Neural cell (in vitro differentiated cells): ENCODE measurements around the gene KLK8.

Source experiments
- EP300 ChIP-seq: fragments of 450-650 bp; conservative IDR thresholded peaks from 2 replicates; pipeline ENCODE4 v1.6.1; 2014; ENCODE audit warnings: antibody characterized with exemption, mild to moderate bottlenecking, moderate library complexity; ENCODE audit not compliant: poor library complexity, severe bottlenecking
- EZH2 ChIP-seq: fragments of 200-600, 300-800 bp; shearing (Covaris generic), sonication (generic); IDR thresholded peaks from 2 replicates; pipeline ENCODE4 v1.6.1; 2014; ENCODE audit warnings: antibody characterized with exemption, low read length, borderline replicate concordance, mild to moderate bottlenecking; ENCODE audit not compliant: insufficient read depth, poor library complexity, severe bottlenecking
- MXI1 ChIP-seq: fragments of 450-650 bp; conservative IDR thresholded peaks from 2 replicates; pipeline ENCODE4 v1.6.1; 2014; ENCODE audit warnings: antibody characterized with exemption, mild to moderate bottlenecking; ENCODE audit not compliant: poor library complexity, severe bottlenecking
- POLR2AphosphoS5 ChIP-seq: IDR thresholded peaks from 2 replicates; pipeline ENCODE4 v1.6.1; 2012
- RAD21 ChIP-seq: fragments of 450-650 bp; conservative IDR thresholded peaks from 2 replicates; pipeline ENCODE4 v1.6.1; 2014; ENCODE audit warnings: antibody characterized with exemption, mild to moderate bottlenecking, moderate library complexity
- SMC3 ChIP-seq: fragments of 450-650 bp; conservative IDR thresholded peaks from 2 replicates; pipeline ENCODE4 v1.6.1; 2014; ENCODE audit warnings: antibody characterized with exemption, mild to moderate bottlenecking, moderate library complexity; ENCODE audit not compliant: poor library complexity
- TAF1 ChIP-seq: IDR thresholded peaks from 2 replicates; pipeline ENCODE4 v1.6.1; 2012; ENCODE audit warnings: low read depth
- TF ChIP-seq, protein P1 (sequence below): fragments of 450-650 bp; IDR thresholded peaks from 2 replicates; pipeline ENCODE4 v1.5.1; 2014; ENCODE audit warnings: antibody characterized with exemption, mild to moderate bottlenecking, moderate library complexity; ENCODE audit not compliant: poor library complexity, severe bottlenecking
- TF ChIP-seq, protein P2 (sequence below): IDR thresholded peaks from 2 replicates; pipeline ENCODE4 v1.6.1; 2012; ENCODE audit warnings: borderline replicate concordance

DNA sequence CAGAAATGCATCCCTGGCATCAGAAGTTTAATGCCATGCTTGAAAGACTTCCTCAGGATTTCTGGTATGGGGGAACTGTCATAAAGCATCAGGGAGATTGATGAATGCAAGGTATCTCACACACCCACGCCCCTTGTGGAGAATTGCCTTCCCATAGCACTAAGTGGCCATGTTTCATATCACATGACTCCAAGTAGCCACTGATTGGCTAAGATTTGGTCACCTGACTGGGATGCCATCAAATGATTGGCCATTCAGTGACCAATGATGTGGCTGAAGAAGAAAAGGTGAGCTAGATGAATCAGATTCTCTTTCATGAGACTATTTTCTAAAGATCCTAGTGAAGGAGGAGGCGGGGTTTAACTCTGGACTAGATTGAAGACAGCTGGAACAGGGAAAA, 7.3 kb downstream of the KLK8 start:
- TF ChIP-seq, protein P1, sequence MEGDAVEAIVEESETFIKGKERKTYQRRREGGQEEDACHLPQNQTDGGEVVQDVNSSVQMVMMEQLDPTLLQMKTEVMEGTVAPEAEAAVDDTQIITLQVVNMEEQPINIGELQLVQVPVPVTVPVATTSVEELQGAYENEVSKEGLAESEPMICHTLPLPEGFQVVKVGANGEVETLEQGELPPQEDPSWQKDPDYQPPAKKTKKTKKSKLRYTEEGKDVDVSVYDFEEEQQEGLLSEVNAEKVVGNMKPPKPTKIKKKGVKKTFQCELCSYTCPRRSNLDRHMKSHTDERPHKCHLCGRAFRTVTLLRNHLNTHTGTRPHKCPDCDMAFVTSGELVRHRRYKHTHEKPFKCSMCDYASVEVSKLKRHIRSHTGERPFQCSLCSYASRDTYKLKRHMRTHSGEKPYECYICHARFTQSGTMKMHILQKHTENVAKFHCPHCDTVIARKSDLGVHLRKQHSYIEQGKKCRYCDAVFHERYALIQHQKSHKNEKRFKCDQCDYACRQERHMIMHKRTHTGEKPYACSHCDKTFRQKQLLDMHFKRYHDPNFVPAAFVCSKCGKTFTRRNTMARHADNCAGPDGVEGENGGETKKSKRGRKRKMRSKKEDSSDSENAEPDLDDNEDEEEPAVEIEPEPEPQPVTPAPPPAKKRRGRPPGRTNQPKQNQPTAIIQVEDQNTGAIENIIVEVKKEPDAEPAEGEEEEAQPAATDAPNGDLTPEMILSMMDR = no peak
- TF ChIP-seq POLR2AphosphoS5 (no peak), TAF1 (no peak), RAD21 (no peak), SMC3 (no peak), EZH2 (no peak), EP300 (no peak), MXI1 (no peak)
- TF ChIP-seq, protein P2, sequence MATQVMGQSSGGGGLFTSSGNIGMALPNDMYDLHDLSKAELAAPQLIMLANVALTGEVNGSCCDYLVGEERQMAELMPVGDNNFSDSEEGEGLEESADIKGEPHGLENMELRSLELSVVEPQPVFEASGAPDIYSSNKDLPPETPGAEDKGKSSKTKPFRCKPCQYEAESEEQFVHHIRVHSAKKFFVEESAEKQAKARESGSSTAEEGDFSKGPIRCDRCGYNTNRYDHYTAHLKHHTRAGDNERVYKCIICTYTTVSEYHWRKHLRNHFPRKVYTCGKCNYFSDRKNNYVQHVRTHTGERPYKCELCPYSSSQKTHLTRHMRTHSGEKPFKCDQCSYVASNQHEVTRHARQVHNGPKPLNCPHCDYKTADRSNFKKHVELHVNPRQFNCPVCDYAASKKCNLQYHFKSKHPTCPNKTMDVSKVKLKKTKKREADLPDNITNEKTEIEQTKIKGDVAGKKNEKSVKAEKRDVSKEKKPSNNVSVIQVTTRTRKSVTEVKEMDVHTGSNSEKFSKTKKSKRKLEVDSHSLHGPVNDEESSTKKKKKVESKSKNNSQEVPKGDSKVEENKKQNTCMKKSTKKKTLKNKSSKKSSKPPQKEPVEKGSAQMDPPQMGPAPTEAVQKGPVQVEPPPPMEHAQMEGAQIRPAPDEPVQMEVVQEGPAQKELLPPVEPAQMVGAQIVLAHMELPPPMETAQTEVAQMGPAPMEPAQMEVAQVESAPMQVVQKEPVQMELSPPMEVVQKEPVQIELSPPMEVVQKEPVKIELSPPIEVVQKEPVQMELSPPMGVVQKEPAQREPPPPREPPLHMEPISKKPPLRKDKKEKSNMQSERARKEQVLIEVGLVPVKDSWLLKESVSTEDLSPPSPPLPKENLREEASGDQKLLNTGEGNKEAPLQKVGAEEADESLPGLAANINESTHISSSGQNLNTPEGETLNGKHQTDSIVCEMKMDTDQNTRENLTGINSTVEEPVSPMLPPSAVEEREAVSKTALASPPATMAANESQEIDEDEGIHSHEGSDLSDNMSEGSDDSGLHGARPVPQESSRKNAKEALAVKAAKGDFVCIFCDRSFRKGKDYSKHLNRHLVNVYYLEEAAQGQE = no peak
